CD4-positive, alpha-beta T cell treated with Interleukin-2 at 100 ng/mL for 4 hours (primary cell): ENCODE results near the gene PTN.

Experiments
- DNase-seq: peaks from one replicate; pipeline ENCODE4 v3.0.0-alpha.2; 2020; ENCODE audit warnings: low spot score

Gene PTN

GRCh38 chr7:137324796-137325696 lies 18.5 kb downstream of the PTN start:
- no peak for DNase-seq

- DNase-seq = no peak
These were observed 26.7 kb downstream of the PTN start for GRCh38 chr7:137316648-137317353.

- no peak for DNase-seq
These were observed 30.3 kb downstream of the PTN start for GRCh38 chr7:137313201-137313600.

- no peak for DNase-seq
These were observed 36.8 kb downstream of the PTN start for GRCh38 chr7:137306748-137307147.

- DNase-seq = no peak
These were observed 37.5 kb downstream of the PTN start for GRCh38 chr7:137305901-137306621.

- no peak for DNase-seq
These were observed 38.8 kb downstream of the PTN start for GRCh38 chr7:137304624-137305235.

- no peak for DNase-seq
These were observed 39.4 kb downstream of the PTN start for GRCh38 chr7:137304165-137304564.

GRCh38 chr7:137302081-137302480 lies 41.5 kb downstream of the PTN start:
- no peak for DNase-seq

- DNase-seq = no peak
These were observed 45.1 kb downstream of the PTN start for GRCh38 chr7:137298464-137298794.

GRCh38 chr7:137297551-137298463 lies 45.7 kb downstream of the PTN start:
- no peak for DNase-seq

GRCh38 chr7:137296576-137296975 lies 47.0 kb downstream of the PTN start:
- no peak for DNase-seq

- DNase-seq = no peak
These were observed 47.7 kb downstream of the PTN start for GRCh38 chr7:137295739-137296324.

- DNase-seq = no peak
These were observed 54.4 kb downstream of the PTN start for GRCh38 chr7:137289101-137289500.

- DNase-seq = no peak
These were observed 55.8 kb downstream of the PTN start for GRCh38 chr7:137287651-137288258.

GRCh38 chr7:137283153-137283552 lies 60.4 kb downstream of the PTN start:
- no peak for DNase-seq

- no peak for DNase-seq
These were observed 61.5 kb downstream of the PTN start for GRCh38 chr7:137282043-137282442.

GRCh38 chr7:137276189-137276588 lies 67.3 kb downstream of the PTN start:
- no peak for DNase-seq

GRCh38 chr7:137272249-137272648 lies 71.3 kb downstream of the PTN start:
- no peak for DNase-seq

- no peak for DNase-seq
These were observed 74.3 kb downstream of the PTN start for GRCh38 chr7:137269240-137269639.
